ENCODE results near the gene GAL3ST2. TPM values are rescaled to one million over a fixed set of nuclear protein-coding genes. Genes with fewer than 3 reads are reported as not detected.

GAL3ST2 gene
- total and polyA plus RNA-seq, 2 of the 8 experiments (the other 6 are each of a cell fraction or from before 2014, with no cell fraction given) = not detected

GRCh38 chr2:241768850-241769249, 7.8 kb upstream of the GAL3ST2 start:
- no peak overlapping the region for H4K8ac ChIP-seq (ENCODE audit: extremely low read depth, insufficient read depth, low read length)
- H3K4me1 ChIP-seq (replicated peaks in 1 of 4; ENCODE audit: control insufficient read depth in 3 of 4, insufficient read depth in 4 of 4, low read length in 3 of 4) = peaks cover 0 to 16% (median 9%) of the 10 kb centered on the region in 4 experiments; a peak in 6 of 7 replicates
- H3K27me3 ChIP-seq (replicated peaks in 1 of 4; ENCODE audit: control insufficient read depth in 3 of 4, extremely low read depth in 1 of 4, insufficient read depth in 3 of 4, low read length in 3 of 4) = no peaks in the 10 kb centered on the region
- no peak for DNase-seq (ENCODE audit: low read depth in 1 of 2, low spot score in 2 of 2)
- no peak overlapping the region for H2AK5ac ChIP-seq (ENCODE audit: low read depth, low read length)
- POLR2A ChIA-PET (ENCODE audit: partially characterized antibody) = no interaction called here
- no peak overlapping the region for H2BK20ac ChIP-seq (ENCODE audit: low read length)
- H3K27ac ChIP-seq (ENCODE audit: low read depth, low read length) = no peak overlapping the region
- no peaks in the 10 kb centered on the region for H3K79me1 ChIP-seq (ENCODE audit: low read depth, low read length)
- no peak overlapping the region for H4K91ac ChIP-seq (replicated peaks; ENCODE audit: insufficient read length, low read length)
- no peaks in the 10 kb centered on the region for H3K9me3 ChIP-seq (ENCODE audit: insufficient read depth in 2 of 2, low read depth in 1 of 2, low read length in 1 of 2)
- 0 out of 2 replicates have a peak overlapping the region, but pooled peaks have one; percentile 35 for H2BK5ac ChIP-seq (ENCODE audit: low read depth, low read length)
- CTCF ChIA-PET (ENCODE audit: partially characterized antibody) = no interaction called here
- no peaks in the 10 kb centered on the region for H3K36me3 ChIP-seq (ENCODE audit: control insufficient read depth in 2 of 4, insufficient read depth in 4 of 4, low read length in 3 of 4)
- H3K14ac ChIP-seq (ENCODE audit: insufficient read length) = no peak overlapping the region
- no peak overlapping the region for H2BK15ac ChIP-seq (ENCODE audit: low read length)
- no peak overlapping the region for H3K4ac ChIP-seq (replicated peaks; ENCODE audit: insufficient read length, low read depth, low read length)
- no peak overlapping the region for H2BK12ac ChIP-seq (ENCODE audit: low read depth, low read length)
- no peaks in the 10 kb centered on the region for H3K23me2 ChIP-seq (ENCODE audit: low read depth, low read length)
- no peak overlapping the region for H3K56ac ChIP-seq (replicated peaks; ENCODE audit: insufficient read length, low read depth, low read length)
- no peak overlapping the region for H3K23ac ChIP-seq (ENCODE audit: insufficient read length)
- H3K4me3 ChIP-seq (ENCODE audit: extremely low read depth in 1 of 4, insufficient read depth in 2 of 4, low read depth in 3 of 4, low read length in 4 of 4) = no peak overlapping the region
- H3K18ac ChIP-seq (ENCODE audit: extremely low read depth, low read length) = no peak overlapping the region
- H3K79me2 ChIP-seq (ENCODE audit: control insufficient read depth in 1 of 2, insufficient read depth in 2 of 2, low read length in 2 of 2) = no peaks in the 10 kb centered on the region
- no peak overlapping the region for H3K9ac ChIP-seq (replicated peaks in 1 of 4; ENCODE audit: extremely low read depth in 1 of 4, low read depth in 3 of 4, low read length in 3 of 4)
- H2BK120ac ChIP-seq (replicated peaks; ENCODE audit: low read depth, low read length) = no peak overlapping the region
- H4K5ac ChIP-seq (ENCODE audit: insufficient read length, low read depth, low read length) = no peak overlapping the region
- H3K4me2 ChIP-seq (ENCODE audit: insufficient read depth in 1 of 2, low read depth in 2 of 2, low read length in 2 of 2) = no peak overlapping the region
- WGBS, 2 experiments (ENCODE audit: extremely low coverage in 1 of 2, insufficient coverage in 1 of 2, insufficient read length in 1 of 2, insufficient replicate concordance in 2 of 2, low coverage in 1 of 2, low lambda C conversion rate in 2 of 2, missing lambda C conversion rate in 1 of 2) = 86% methylated on average over 10 of the region's 11 CpGs; no CpG with 5 or more reads in 1 of the 2 experiments
- TF ChIP-seq POLR2AphosphoS5 (IDR thresholded peaks at IDR 0.05; ENCODE audit: low read depth, low read length) (no peak), CTBP2 (IDR thresholded peaks at IDR 0.05; ENCODE audit: borderline replicate concordance, insufficient read depth, insufficient read length, low read length) (no peak), KDM1A (IDR thresholded peaks at IDR 0.05; ENCODE audit: borderline replicate concordance, low read length) (no peak), SUZ12 (IDR thresholded peaks at IDR 0.05; ENCODE audit: low read length) (no peak), SIRT6 (IDR thresholded peaks at IDR 0.05; ENCODE audit: low read length) (no peak), EGR1 (IDR thresholded peaks at IDR 0.05; ENCODE audit: borderline replicate concordance, low read depth, low read length) (no peak), BRCA1 (IDR thresholded peaks at IDR 0.05; ENCODE audit: low read depth, low read length) (no peak), BACH1 (IDR thresholded peaks at IDR 0.05; ENCODE audit: low read length) (no peak), TAF7 (optimal IDR thresholded peaks at IDR 0.05; ENCODE audit: borderline replicate concordance, low read depth, low read length) (no peak)
- TF ChIP-seq, protein P1, sequence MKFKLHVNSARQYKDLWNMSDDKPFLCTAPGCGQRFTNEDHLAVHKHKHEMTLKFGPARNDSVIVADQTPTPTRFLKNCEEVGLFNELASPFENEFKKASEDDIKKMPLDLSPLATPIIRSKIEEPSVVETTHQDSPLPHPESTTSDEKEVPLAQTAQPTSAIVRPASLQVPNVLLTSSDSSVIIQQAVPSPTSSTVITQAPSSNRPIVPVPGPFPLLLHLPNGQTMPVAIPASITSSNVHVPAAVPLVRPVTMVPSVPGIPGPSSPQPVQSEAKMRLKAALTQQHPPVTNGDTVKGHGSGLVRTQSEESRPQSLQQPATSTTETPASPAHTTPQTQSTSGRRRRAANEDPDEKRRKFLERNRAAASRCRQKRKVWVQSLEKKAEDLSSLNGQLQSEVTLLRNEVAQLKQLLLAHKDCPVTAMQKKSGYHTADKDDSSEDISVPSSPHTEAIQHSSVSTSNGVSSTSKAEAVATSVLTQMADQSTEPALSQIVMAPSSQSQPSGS (IDR thresholded peaks at IDR 0.05; ENCODE audit: low read length) = no peak
- no peak overlapping the region for H2AFZ ChIP-seq (ENCODE audit: low read length)
- no peak for FAIRE-seq
- H4K20me1 ChIP-seq (replicated peaks in 1 of 2; ENCODE audit: control insufficient read depth in 1 of 2, insufficient read depth in 2 of 2, low read length in 2 of 2) = peaks cover 0 to 2% of the 10 kb centered on the region in 2 experiments

Data from H1 (cell line).